SH-SY5Y (cell line): ENCODE results near the gene NDRG4.

ENCODE experiments used
- GATA2 ChIP-seq: IDR thresholded peaks from 2 replicates; pipeline ENCODE4 v1.6.1; 2011; ENCODE audit warnings: mild to moderate bottlenecking, low read depth, low read length
- GATA3 ChIP-seq: IDR thresholded peaks from 2 replicates; pipeline ENCODE4 v1.6.1; 2011; ENCODE audit warnings: low read depth, mild to moderate bottlenecking, low read length, moderate library complexity

DNA sequence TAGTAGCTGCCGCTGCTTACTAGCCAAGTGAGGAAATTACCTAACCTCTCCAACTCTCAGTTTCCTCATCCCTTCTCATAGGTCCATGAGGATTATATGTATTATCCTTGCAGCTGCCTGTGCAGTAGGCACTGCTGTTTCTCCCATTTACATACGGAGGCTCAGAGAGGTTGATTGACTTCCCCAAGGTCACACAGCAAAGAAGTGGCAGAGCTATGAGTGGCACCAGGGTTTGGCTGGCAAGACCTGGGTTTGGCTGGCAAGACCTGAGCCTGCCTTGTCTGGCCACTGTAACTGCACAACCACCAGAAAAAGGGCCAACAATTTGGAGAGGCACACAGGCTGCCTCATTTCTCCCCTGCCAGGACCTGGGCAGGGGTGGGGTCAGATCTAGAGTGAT lies 2.5 kb upstream of the NDRG4 start:
- TF ChIP-seq GATA2 (no peak), GATA3 (no peak)
